Body of pancreas (tissue), 4 donors: Measurements from ENCODE around the gene ARHGEF19. TPM values are rescaled to one million over a fixed set of nuclear protein-coding genes. Genes with fewer than 3 reads are reported as not detected.
A peak's percentile ranks its signal among the peaks of the same experiment; 100 is the strongest.
"Not testable (repeated sequence)": the region's sequence is repeated elsewhere in the genome, so short reads cannot be mapped to it uniquely, and the experiment has no call there.

Experiments
- ATAC-seq: fragments of 150-250 bp; one replicate; pipeline ENCODE4 v1.9.1; 2016
- DNase-seq, 4 donors: peaks; one replicate each; pipeline ENCODE4 v3.0.0-alpha.2; 2019
- H3K27ac ChIP-seq, 4 donors: fragments of 200-600 bp; sonication (generic); 1 replicate in 3 of 4; 2 replicates in 1 of 4; pipeline versions ENCODE4 v1.5.1 to v1.6.1; 2016 to 2019; ENCODE audit warnings: mild to moderate bottlenecking in 1 of 4, mixed read lengths in 1 of 4, moderate library complexity in 1 of 4
- H3K27me3 ChIP-seq, 2 donors: fragments of 200-600 bp; sonication (generic); one replicate each; pipeline ENCODE4 v1.6.0; 2016; ENCODE audit warnings: mild to moderate bottlenecking in 1 of 2
- H3K36me3 ChIP-seq, 2 donors: fragments of 200-600 bp; sonication (generic); replicated peaks in 1 of 2; 2 replicates each; pipeline ENCODE4 v1.5.1; 2016; ENCODE audit warnings: low read depth in 2 of 2; ENCODE audit not compliant: insufficient read depth in 1 of 2
- H3K4me1 ChIP-seq: fragments of 200-600 bp; sonication (generic); one replicate; pipeline ENCODE4 v1.6.0; 2016
- H3K4me3 ChIP-seq, 2 donors: fragments of 200-600 bp; sonication (generic); 1 replicate in 1 of 2; 2 replicates in 1 of 2; pipeline ENCODE4 v1.5.1; 2016 to 2019
- H3K9me3 ChIP-seq, 3 donors: fragments of 200-600 bp; sonication (generic); 1 replicate in 2 of 3; 2 replicates in 1 of 3; pipeline ENCODE4 v1.5.1; 2016
- POLR2A ChIP-seq, 3 donors: fragments of 450-650 bp; IDR thresholded peaks; one replicate each; pipeline ENCODE4 v1.6.1; 2016; ENCODE audit warnings: antibody characterized with exemption in 3 of 3, mild to moderate bottlenecking in 2 of 3
- WGBS, 2 donors: methylation state at CpG; one replicate each; pipeline ENCODE4 v1.1.5; 2017; 5-methylcytosine and 5-hydroxymethylcytosine counted together
- intact Hi-C: fragments of 100-400 bp; cut with DNase I; formaldehyde crosslinking; loops from one replicate; pipeline ENCODE4 v1.15.1; 2023
- total RNA-seq, 2 donors: library from RNA; depleted of rRNA; stranded (reverse); fragments of >200 nt; gene quantifications; one replicate each; pipeline ENCODE4 v1.1.0, GENCODE V29; 2016
- TF ChIP-seq, protein P1 (sequence below), 7 experiments: fragments of 450-650 bp in 4 of 7; fragments of 200-600 bp in 3 of 7; sonication (generic) in 3 of 7; IDR thresholded peaks; one replicate each; pipeline ENCODE4 v1.5.1; 2016 to 2019; ENCODE audit warnings: antibody characterized with exemption in 7 of 7

ARHGEF19 gene
- total RNA-seq, 2 donors from 2014 or later = 15.3 to 31.3 TPM

DNA sequence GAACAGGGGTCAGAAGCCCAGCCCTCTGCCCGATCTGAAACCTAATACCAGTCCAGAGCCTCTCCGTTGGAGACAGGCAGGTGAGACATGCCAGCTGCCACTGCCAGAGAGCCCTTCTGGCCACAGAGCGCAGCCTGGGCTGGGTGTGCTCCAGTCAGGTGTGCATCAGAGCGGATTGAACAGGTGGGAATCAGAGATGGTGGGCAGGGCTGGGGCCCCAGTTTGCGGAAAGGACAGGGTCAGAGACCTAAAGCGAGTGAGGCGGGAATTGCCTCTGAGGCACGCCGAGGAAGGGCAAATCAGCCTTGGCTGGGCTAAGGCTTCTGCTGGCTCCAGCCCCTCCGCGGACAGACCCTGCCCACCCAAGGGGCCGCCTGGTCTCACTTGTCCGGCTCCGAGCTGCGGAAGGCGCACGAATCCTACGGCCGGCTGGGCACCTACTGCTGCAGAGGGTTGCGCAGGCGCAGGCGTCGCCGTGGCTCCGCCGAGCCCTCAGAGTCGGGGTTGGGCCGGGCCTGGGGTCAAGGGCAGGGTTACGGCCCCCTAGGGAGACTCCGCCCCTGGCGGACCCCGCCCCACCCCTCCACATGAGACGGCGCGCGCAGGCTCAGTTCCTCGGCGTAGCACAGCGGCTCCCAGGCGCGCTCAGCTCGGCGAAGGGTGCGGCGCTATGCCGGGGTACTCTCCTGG lies 14.2 kb upstream of the ARHGEF19 start:
- peak overlapping the region; percentile 39 to 69 (median 54) for H3K27ac ChIP-seq
- intact Hi-C loops = no loop called here
- no peaks in the 10 kb centered on the region for H3K27me3 ChIP-seq
- H3K4me1 ChIP-seq = peaks cover 16% of the 10 kb centered on the region
- 19% methylated on average over 13 to 38 of the region's 46 CpGs for WGBS, 2 donors
- no peaks in the 10 kb centered on the region for H3K9me3 ChIP-seq
- no peaks in the 10 kb centered on the region for H3K36me3 ChIP-seq
- H3K4me3 ChIP-seq = no peak overlapping the region
- TF ChIP-seq, protein P1, sequence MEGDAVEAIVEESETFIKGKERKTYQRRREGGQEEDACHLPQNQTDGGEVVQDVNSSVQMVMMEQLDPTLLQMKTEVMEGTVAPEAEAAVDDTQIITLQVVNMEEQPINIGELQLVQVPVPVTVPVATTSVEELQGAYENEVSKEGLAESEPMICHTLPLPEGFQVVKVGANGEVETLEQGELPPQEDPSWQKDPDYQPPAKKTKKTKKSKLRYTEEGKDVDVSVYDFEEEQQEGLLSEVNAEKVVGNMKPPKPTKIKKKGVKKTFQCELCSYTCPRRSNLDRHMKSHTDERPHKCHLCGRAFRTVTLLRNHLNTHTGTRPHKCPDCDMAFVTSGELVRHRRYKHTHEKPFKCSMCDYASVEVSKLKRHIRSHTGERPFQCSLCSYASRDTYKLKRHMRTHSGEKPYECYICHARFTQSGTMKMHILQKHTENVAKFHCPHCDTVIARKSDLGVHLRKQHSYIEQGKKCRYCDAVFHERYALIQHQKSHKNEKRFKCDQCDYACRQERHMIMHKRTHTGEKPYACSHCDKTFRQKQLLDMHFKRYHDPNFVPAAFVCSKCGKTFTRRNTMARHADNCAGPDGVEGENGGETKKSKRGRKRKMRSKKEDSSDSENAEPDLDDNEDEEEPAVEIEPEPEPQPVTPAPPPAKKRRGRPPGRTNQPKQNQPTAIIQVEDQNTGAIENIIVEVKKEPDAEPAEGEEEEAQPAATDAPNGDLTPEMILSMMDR (IDR thresholded peaks at IDR 0.05) = no peak
- peak in 2 of 3 donors; percentile 58 to 59 for TF ChIP-seq POLR2A (IDR thresholded peaks at IDR 0.05)
- DNase-seq (peak; percentile 75 to 83 (median 80)), ATAC-seq (peak; percentile 85)

DNA sequence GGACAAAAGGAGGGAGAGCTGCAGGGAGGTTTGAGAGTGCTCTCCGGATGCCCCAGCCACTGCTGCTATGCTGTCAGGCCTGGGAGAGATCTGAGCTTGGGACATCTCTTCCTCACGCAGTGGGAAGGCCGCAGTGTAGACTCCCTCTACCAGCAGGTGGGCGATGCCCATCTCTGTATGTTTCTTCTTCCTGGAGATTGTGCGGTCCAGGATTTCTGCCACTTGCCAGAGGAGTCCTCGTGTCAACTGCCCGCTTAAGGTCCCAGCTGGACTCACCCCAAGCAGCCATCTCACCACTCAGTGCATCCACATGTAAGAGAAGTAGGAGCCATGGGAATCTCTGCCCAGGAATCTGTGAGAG lies 13.7 kb upstream of the ARHGEF19 start:
- H3K4me3 ChIP-seq = no peak overlapping the region

DNA sequence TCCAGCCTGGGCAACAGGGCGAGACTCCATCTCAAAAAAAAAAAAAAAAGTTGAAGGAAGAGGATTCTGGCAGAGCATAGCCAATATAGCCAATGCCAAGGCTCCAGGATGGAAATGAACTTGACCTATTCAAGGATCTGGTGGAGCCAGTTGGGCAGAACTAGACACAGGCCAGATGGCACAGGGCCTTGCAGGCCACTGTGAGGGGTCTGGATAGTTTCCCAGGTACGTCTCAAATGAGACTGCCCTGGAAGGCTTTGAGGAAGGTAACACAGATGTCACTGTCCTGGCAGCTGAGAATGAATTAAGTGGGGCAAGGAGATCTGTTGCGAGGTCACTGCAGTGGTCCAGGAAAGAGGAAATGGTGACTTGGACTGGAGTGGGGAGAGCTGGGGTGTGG lies 12.0 kb upstream of the ARHGEF19 start:
- Histone ChIP-seq H3K27ac (no peak overlapping the region), H3K4me3 (no peak overlapping the region), H3K9me3 (no peaks in the 10 kb centered on the region), H3K27me3 (no peaks in the 10 kb centered on the region), H3K36me3 (no peaks in the 10 kb centered on the region), H3K4me1 (peaks cover 16% of the 10 kb centered on the region)
- intact Hi-C loops = no loop called here
- DNase-seq = no peak
- TF ChIP-seq, protein P1 (IDR thresholded peaks at IDR 0.05) = no peak
- TF ChIP-seq POLR2A (IDR thresholded peaks at IDR 0.05) = no peak
- WGBS, 2 donors = 78 to 83% methylated on average over 3 of the region's 3 CpGs
- no peak for ATAC-seq

More for the DNA sequence above, 13.7 kb upstream of the ARHGEF19 start:
- 91 to 94% methylated on average over 7 of the region's 7 CpGs for WGBS, 2 donors
- ATAC-seq (no peak), DNase-seq (no peak)
- no peaks in the 10 kb centered on the region for H3K36me3 ChIP-seq
- H3K4me1 ChIP-seq = peaks cover 16% of the 10 kb centered on the region
- intact Hi-C loops = no loop called here
- no peak for TF ChIP-seq POLR2A (IDR thresholded peaks at IDR 0.05)
- no peaks in the 10 kb centered on the region for H3K9me3 ChIP-seq
- H3K27me3 ChIP-seq = no peaks in the 10 kb centered on the region
- peak overlapping the region in 3 of 4 donors; percentile 39 to 69 (median 67) for H3K27ac ChIP-seq

DNA sequence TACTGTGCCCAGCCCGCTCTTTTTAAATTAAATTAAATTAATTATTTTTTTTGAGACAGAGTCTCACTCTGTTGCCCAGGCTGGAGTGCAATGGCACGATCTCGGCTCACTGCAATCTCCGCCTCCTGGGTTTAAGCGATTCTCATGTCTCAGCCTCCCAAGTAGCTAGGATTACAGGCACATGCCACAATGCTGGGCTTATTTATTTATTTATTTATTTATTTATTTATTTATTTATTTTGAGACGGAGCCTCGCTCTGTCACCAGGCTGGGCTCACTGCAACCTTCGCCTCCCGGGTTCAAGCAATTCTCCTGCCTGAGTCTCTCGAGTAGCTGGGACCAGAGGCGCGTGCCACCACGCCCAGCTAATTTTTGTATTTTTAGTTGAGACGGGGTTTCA lies 10.3 kb upstream of the ARHGEF19 start:
- H3K27me3 ChIP-seq, DNase-seq, H3K36me3 ChIP-seq, intact Hi-C loops, H3K9me3 ChIP-seq, H3K27ac ChIP-seq, H3K4me3 ChIP-seq, ATAC-seq: not testable (repeated sequence)
- H3K4me1 ChIP-seq = peaks cover 22% of the 10 kb centered on the region
- WGBS, 2 donors = 94 to 96% methylated on average over 14 of the region's 14 CpGs

DNA sequence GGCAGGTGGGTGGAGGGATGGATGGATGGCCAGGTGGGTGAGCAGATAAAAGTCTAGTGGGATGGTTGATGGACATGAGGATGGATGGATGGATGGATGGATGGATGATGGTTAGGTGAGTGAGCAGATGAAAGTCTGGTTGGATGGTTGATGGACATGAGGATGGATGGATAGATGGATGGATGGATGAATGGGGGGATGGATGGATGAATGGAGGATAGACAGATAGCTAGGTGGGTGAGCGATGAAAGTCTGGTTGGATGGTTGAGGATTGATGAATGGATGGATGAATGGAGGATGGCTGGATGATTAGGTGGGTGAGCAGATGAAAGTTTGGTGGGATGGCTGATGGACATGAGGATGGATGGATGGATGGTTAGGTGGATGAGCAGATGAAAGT lies 9.0 kb upstream of the ARHGEF19 start:
- H3K27me3 ChIP-seq = no peaks in the 10 kb centered on the region
- H3K27ac ChIP-seq = no peak overlapping the region
- H3K9me3 ChIP-seq = no peaks in the 10 kb centered on the region
- TF ChIP-seq, protein P1 (IDR thresholded peaks at IDR 0.05) = no peak
- no peak for TF ChIP-seq POLR2A (IDR thresholded peaks at IDR 0.05)
- no peak for ATAC-seq
- intact Hi-C loops = no loop called here
- no peak overlapping the region for H3K4me3 ChIP-seq
- H3K36me3 ChIP-seq = no peaks in the 10 kb centered on the region
- 94% methylated on average over 1 of the region's 1 CpG for WGBS, 2 donors
- no peak for DNase-seq
- peaks cover 20% of the 10 kb centered on the region for H3K4me1 ChIP-seq

DNA sequence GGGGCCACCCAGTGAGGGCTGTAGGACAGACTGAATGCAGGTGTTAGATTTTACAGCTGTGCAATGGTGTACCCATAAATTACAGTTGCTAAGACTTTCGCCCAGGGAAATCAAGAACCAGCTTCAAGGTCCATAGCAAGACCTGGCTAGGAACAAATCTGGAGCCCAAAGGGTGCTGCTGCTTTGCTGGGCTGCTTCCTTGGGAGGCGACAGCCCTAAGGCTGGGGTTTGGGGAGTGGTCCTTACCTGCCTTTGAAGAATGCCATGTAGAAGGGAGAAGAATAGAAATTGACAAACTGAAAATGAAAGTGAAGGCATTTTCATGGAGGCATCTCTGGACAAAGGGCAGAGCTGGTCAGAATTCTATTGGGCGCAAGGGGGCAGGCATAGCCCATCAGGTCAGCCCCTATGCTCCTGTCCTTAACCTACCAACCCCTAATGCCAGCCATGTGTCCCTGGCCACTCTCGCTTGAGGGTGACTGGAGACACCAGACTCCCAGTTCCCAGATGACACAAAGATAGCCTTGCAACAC lies 7.6 kb upstream of the ARHGEF19 start:
- WGBS, 2 donors = 96 to 97% methylated on average over 4 of the region's 4 CpGs
- ATAC-seq = no peak
- H3K4me1 ChIP-seq = peaks cover 22% of the 10 kb centered on the region

More for the DNA sequence above, 7.6 kb upstream of the ARHGEF19 start:
- Histone ChIP-seq H3K36me3 (no peaks in the 10 kb centered on the region), H3K27me3 (no peaks in the 10 kb centered on the region), H3K4me3 (no peak overlapping the region), H3K27ac (no peak overlapping the region), H3K9me3 (no peaks in the 10 kb centered on the region)
- DNase-seq = no peak
- TF ChIP-seq, protein P1 (IDR thresholded peaks at IDR 0.05) = no peak
- TF ChIP-seq POLR2A (IDR thresholded peaks at IDR 0.05) = no peak
- intact Hi-C loops = no loop called here
